KOPT-K1 (cell line): ENCODE data around the gene CCDC15.

Experiments used
- H3K27ac ChIP-seq: fragments of 200-600 bp; sonication (generic); 2 replicates; pipeline ENCODE4 v1.5.1; 2016; ENCODE audit warnings: antibody characterized with exemption, mild to moderate bottlenecking, low read depth, low read length; ENCODE audit not compliant: poor library complexity, severe bottlenecking
- H3K36me3 ChIP-seq: fragments of 200-600 bp; sonication (generic); 2 replicates; pipeline ENCODE4 v1.5.1; 2017; ENCODE audit warnings: antibody characterized with exemption, mild to moderate bottlenecking, low read length, moderate library complexity; ENCODE audit not compliant: insufficient read depth
- H3K9me3 ChIP-seq: fragments of 200-600 bp; sonication (generic); 2 replicates; pipeline ENCODE4 v1.5.1; 2017; ENCODE audit warnings: antibody characterized with exemption, low read length, mild to moderate bottlenecking; ENCODE audit not compliant: insufficient read depth, poor library complexity, severe bottlenecking

Gene CCDC15, protein sequence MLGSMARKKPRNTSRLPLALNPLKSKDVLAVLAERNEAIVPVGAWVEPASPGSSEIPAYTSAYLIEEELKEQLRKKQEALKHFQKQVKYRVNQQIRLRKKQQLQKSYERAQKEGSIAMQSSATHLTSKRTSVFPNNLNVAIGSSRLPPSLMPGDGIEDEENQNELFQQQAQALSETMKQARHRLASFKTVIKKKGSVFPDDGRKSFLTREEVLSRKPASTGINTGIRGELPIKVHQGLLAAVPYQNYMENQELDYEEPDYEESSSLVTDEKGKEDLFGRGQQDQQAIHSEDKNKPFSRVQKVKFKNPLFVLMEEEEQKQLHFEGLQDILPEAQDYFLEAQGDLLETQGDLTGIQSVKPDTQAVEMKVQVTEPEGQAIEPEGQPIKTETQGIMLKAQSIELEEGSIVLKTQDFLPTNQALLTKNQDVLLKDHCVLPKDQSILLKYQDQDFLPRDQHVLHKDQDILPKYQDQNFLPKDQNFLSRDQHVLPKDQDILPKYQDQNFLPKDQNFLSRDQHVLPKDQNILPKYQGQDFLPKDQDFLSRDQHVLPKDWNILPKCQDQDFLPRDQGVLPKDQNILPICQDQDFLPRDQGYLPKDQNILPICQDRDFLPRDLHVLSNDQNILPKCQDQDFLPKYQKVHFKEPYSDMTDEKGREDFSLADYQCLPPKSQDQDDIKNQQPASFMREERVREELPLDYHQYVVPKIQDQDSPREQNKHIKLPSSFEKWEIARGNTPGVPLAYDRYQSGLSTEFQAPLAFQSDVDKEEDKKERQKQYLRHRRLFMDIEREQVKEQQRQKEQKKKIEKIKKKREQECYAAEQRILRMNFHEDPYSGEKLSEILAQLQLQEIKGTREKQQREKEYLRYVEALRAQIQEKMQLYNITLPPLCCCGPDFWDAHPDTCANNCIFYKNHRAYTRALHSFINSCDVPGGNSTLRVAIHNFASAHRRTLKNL

DNA sequence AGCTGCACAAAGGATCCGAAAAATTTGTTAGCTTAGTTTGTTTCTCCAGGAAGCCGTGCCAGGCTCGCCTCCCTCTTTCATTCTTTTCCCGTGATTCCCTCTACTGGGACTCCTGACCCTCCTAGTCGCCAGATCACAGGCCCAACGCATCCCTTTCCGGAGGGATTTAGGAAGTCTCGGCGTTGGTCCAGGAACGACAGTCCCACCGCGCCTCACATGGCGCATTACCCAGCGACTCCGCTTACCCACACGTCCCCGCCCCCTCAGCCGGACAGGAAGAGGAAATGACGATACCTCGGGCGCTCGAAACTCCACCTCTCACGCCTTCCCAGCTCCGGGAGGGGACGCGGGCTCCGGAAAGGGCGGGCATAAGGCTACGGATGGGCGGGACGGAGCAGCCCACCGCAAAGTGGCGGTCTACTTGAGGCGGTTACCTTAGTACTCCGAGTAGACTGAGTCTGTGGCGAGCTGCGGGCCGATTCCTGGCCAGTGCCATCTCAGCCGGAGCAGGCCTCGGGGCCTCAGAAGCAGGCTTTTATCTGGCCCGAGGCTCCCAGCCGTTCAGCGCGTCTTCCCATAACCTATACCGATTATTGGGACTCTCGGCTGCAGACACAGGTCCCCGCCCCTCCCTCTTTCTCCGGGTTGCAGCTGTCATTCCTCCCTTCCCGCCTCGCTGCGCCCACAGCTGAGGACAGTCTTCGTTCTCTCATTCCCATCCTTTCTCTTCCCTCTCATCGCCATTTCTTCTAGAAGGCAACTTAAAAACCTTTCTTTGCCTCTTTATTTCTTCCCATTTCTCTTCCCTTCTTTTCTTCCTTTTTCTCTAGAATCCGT lies at the start of gene CCDC15:
CCDC15 (plus strand) TSS at position 450 of the 837 bp plus-strand sequence. CDS start 531 bp downstream, outside the sequence.
- peak within 1 kb of the TSS; percentile 87 for H3K27ac ChIP-seq
- H3K36me3 ChIP-seq, result peaks cover 6% of the 10 kb centered on the region; the same call in 1 of the 2 replicates
- H3K9me3 ChIP-seq, result peaks cover 6% of the 10 kb centered on the region

GRCh38 chr11:124915541-124916369 lies 38.2 kb upstream of the CCDC15 start:
- Histone ChIP-seq H3K36me3 (no peaks in the 10 kb centered on the region), H3K9me3 (peaks cover 20% of the 10 kb centered on the region), H3K27ac (no peak overlapping the region)

- H3K27ac ChIP-seq, result no peak overlapping the region
- peaks cover 16% of the 10 kb centered on the region for H3K9me3 ChIP-seq
- H3K36me3 ChIP-seq, result no peaks in the 10 kb centered on the region
Measured at GRCh38 chr11:124916370-124916710, 37.7 kb upstream of the CCDC15 start.

DNA sequence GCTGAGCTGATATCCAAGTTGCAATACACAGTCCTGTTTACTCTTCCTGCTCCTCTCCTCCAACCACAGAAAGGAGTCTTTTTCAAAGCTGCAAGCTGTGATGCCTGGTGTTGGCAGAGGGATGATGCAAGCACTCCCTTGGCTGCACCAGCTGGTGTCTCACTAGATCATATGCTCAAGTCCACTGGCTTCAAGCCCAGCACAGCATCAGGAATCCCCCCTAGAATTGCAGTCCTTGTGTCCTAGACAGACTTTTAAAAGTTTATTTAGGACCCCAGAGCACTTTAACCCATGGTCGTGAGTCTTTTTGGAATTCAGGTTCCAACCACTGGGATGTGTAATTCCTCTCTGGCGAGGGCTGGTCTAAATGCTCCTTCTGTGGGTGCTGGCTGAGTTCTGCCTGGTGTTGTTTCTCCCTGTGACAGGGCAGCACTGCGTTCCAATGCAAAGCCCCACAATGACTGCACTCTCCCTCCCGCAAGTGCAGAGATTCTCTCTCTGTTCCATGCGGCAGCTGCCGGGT lies 36.8 kb upstream of the CCDC15 start:
- Histone ChIP-seq H3K27ac (no peak overlapping the region), H3K9me3 (peaks cover 7% of the 10 kb centered on the region)

GRCh38 chr11:124918950-124919349 lies 35.1 kb upstream of the CCDC15 start, which contains the start of gene HEPN1:
Gene HEPN1, plus strand, starts transcription at chr11:124919250.
- Histone ChIP-seq H3K27ac (no peak within 1 kb of the TSS), H3K36me3 (no peaks in the 10 kb centered on the region), H3K9me3 (no peaks in the 10 kb centered on the region)

More for the DNA sequence above, 36.8 kb upstream of the CCDC15 start:
- H3K36me3 ChIP-seq, result no peaks in the 10 kb centered on the region

DNA sequence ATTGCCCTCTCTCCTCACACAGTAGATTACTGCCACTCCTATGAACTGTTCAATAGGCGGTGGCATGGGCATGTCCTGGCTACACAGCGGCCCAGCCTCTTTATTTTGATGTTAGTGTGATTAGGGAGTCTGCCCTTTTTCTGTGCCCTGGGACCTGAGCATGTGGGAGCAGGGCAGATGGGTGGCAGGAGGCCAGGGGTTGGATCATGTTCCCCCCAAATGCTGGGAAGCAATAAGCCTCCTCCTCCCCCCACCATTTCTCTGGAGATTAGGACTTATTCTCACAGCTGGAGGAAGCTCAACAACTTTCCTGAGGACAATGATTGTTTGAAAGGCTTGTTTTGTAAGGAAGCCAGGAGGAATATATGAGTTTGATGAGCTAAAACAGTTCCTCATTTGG lies 34.1 kb upstream of the CCDC15 start:
- no peaks in the 10 kb centered on the region for H3K36me3 ChIP-seq
- H3K9me3 ChIP-seq, result no peaks in the 10 kb centered on the region
- H3K27ac ChIP-seq, result no peak overlapping the region

GRCh38 chr11:124920356-124920755 lies 33.6 kb upstream of the CCDC15 start:
- H3K9me3 ChIP-seq, result no peaks in the 10 kb centered on the region
- no peaks in the 10 kb centered on the region for H3K36me3 ChIP-seq
- H3K27ac ChIP-seq, result no peak overlapping the region

GRCh38 chr11:124920870-124921609 lies 33.0 kb upstream of the CCDC15 start:
- H3K27ac ChIP-seq, result peak overlapping the region; percentile 72
- H3K36me3 ChIP-seq, result no peaks in the 10 kb centered on the region
- no peaks in the 10 kb centered on the region for H3K9me3 ChIP-seq

GRCh38 chr11:124922831-124923230 lies 31.2 kb upstream of the CCDC15 start:
- no peaks in the 10 kb centered on the region for H3K9me3 ChIP-seq
- no peaks in the 10 kb centered on the region for H3K36me3 ChIP-seq
- peak overlapping the region; percentile 72 for H3K27ac ChIP-seq

DNA sequence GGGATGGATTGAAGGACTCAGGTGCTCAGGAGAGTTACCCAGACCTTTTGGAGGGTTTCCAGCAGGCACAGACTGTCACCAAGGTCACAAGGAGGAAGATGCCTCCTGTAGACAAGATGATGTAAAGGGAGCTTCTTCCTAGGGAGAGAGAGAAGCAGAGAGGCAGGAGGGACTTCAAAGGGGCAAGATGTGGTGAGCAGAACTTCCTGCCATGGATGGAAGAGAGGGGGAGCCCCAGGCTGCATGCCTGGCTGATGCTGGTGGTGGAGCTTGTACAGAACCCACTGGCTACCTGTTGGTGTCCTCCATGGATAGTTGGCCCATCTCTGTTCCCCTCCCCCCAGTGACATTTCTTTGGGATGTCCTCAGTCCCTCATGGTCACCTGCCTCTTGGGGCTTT lies 30.7 kb upstream of the CCDC15 start:
- no peaks in the 10 kb centered on the region for H3K36me3 ChIP-seq
- peak overlapping the region; percentile 72 for H3K27ac ChIP-seq
- H3K9me3 ChIP-seq, result no peaks in the 10 kb centered on the region

DNA sequence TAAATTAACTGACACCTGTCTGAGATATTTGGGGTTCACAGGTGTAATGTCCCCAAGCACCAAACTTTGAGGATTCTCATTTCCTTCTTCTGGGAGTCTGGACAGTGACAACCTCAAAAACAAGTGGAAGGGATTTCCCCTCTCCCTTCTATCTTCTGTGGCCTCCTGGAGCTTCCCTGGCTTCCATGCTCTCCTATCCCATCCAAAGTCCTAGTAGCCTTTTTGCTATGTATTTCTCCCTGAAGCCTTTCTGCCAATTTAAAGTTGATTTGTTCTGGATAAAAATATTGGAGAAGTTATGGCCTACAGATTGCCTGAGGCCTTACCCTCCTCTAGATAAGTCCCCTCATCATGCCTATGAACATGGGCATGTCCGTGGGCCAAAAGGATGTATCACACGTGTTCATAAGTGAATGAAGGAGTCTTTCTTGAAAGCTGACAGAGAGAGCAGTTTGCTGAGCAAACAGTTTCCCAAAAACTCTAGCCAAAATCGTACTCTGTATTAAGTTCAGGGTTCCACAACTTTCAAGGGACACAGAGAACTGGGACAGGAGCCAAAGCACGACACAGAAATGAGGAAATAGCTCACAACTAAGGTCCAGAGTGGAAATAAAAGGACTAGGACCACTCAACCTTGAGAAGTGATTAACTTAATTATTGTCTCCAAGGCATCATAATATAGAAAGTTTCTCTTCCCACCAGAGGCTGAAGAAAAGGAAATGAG lies 24.9 kb upstream of the CCDC15 start:
- Histone ChIP-seq H3K27ac (no peak overlapping the region), H3K36me3 (no peaks in the 10 kb centered on the region), H3K9me3 (no peaks in the 10 kb centered on the region)

DNA sequence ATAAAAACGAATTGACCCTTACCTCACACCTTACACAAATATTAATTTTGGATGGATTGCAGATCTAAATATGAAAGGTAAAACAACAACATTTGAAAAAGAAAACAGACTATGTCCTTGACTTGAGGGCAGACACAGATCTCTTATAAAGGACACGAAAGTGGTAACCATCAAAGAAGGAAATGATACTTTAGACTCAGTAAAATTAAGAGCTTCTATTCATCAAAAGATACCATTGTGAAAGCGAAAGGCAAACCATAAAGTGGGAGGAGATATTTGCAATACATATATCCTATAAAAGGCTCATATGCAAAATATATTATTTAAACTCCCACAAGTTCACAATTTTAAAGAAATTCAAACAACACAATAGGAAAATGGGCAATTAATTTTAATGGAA lies 23.2 kb upstream of the CCDC15 start:
- Histone ChIP-seq H3K27ac (no peak overlapping the region), H3K36me3 (no peaks in the 10 kb centered on the region), H3K9me3 (no peaks in the 10 kb centered on the region)
